GM21390 (cell line): ENCODE data around the gene SLC25A40.

Experiments used
- ATAC-seq: cut with Tn5 transposase; IDR thresholded peaks from one replicate; pipeline ENCODE4 v1.9.1; 2021; ENCODE audit not compliant: unreplicated experiment

The SLC25A40 gene

GRCh38 chr7:87785368-87785995 is 90.7 kb downstream of the SLC25A40 start:
- no peak for ATAC-seq

GRCh38 chr7:87784424-87784823 is 91.7 kb downstream of the SLC25A40 start:
- ATAC-seq = no peak
